Stimulated activated CD4-positive, alpha-beta T cell treated with anti-CD3 and anti-CD28 coated beads, TNF-alpha, amount 100 ng/mL, for 24 hours (primary cell): ENCODE measurements around the gene ICAM3.

Experiments used
- DNase-seq, 3 experiments: peaks; one replicate each; pipeline ENCODE4 v3.0.0-alpha.2; 2020; ENCODE audit warnings: low read depth in 3 of 3

Gene ICAM3

GRCh38 chr19:10318807-10319682 is 20.4 kb downstream of the ICAM3 start:
- no peak for DNase-seq

- DNase-seq, result no peak
Measured at GRCh38 chr19:10317857-10318462, 21.5 kb downstream of the ICAM3 start.

GRCh38 chr19:10317045-10317856 is 22.2 kb downstream of the ICAM3 start:
- DNase-seq, result no peak

GRCh38 chr19:10316229-10317044 is 23.0 kb downstream of the ICAM3 start:
- DNase-seq, result no peak

GRCh38 chr19:10315335-10316214 is 23.8 kb downstream of the ICAM3 start, which contains the start of gene FDX2:
TSS of gene FDX2 (minus strand) at chr19:10316015. CDS start at chr19:10315996, 19 bp downstream.
- DNase-seq, result peak; percentile 83 to 92 (median 86)

- DNase-seq, result no peak
Measured at GRCh38 chr19:10309423-10309822, 30.0 kb downstream of the ICAM3 start, which contains the start of gene ZGLP1. TSS of gene ZGLP1 (minus strand) at chr19:10309815.

- no peak for DNase-seq
Measured at GRCh38 chr19:10306327-10306726, 33.1 kb downstream of the ICAM3 start.

- DNase-seq, result no peak
Measured at GRCh38 chr19:10305139-10305806, 34.2 kb downstream of the ICAM3 start.

GRCh38 chr19:10299545-10300458 is 39.6 kb downstream of the ICAM3 start:
- no peak for DNase-seq

- DNase-seq, result no peak
Measured at GRCh38 chr19:10295847-10296591, 43.4 kb downstream of the ICAM3 start.

GRCh38 chr19:10295305-10295846 is 44.0 kb downstream of the ICAM3 start:
- DNase-seq, result no peak

- DNase-seq, result no peak
Measured at GRCh38 chr19:10294368-10294697, 45.1 kb downstream of the ICAM3 start.

- no peak for DNase-seq
Measured at GRCh38 chr19:10293637-10294367, 45.6 kb downstream of the ICAM3 start.

- DNase-seq, result no peak
Measured at GRCh38 chr19:10292789-10293636, 46.4 kb downstream of the ICAM3 start.

- DNase-seq, result peak in 2 of 3 experiments; percentile 51 to 75
Measured at GRCh38 chr19:10292206-10292788, 47.1 kb downstream of the ICAM3 start.
